GM12864 (cell line): ENCODE results near the gene GNAS.

Experiments
- DNase-seq: peaks from one replicate; pipeline ENCODE4 v3.0.0-alpha.2; 2011; ENCODE audit warnings: low read depth
- H3K4me3 ChIP-seq: 2 replicates; pipeline ENCODE4 v1.5.1; 2011; ENCODE audit warnings: mild to moderate bottlenecking, low read depth, low read length, control low read depth
- TF ChIP-seq, protein P1 (sequence below): IDR thresholded peaks from 2 replicates; pipeline ENCODE4 v1.5.1; 2011; ENCODE audit warnings: low read depth, mild to moderate bottlenecking, moderate library complexity, low read length, control low read depth, inconsistent platforms; ENCODE audit errors: missing control alignments

The GNAS gene

DNA sequence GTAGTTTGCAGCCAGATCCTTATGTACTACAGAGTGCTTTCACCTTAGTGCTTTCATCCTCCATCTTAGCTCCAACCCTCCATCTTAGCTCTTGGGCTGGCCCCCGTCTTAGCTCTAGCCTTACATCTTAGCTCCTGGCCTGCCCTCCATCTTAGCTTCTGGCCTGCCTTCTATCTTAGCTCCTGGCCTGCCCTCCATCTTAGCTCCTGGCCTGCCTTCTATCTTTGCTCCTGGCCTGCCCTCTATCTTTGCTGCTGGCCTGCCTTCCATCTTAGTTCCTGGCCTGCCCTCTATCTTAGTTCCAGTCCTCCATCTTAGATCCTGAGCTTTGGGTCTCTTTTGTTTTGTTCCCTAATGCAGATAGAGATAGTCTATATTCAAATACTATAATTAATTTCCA is 22.0 kb downstream of the GNAS start:
- no peak for DNase-seq
- H3K4me3 ChIP-seq, result no peak overlapping the region
- TF ChIP-seq, protein P1, sequence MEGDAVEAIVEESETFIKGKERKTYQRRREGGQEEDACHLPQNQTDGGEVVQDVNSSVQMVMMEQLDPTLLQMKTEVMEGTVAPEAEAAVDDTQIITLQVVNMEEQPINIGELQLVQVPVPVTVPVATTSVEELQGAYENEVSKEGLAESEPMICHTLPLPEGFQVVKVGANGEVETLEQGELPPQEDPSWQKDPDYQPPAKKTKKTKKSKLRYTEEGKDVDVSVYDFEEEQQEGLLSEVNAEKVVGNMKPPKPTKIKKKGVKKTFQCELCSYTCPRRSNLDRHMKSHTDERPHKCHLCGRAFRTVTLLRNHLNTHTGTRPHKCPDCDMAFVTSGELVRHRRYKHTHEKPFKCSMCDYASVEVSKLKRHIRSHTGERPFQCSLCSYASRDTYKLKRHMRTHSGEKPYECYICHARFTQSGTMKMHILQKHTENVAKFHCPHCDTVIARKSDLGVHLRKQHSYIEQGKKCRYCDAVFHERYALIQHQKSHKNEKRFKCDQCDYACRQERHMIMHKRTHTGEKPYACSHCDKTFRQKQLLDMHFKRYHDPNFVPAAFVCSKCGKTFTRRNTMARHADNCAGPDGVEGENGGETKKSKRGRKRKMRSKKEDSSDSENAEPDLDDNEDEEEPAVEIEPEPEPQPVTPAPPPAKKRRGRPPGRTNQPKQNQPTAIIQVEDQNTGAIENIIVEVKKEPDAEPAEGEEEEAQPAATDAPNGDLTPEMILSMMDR, result no peak

- no peak overlapping the region for H3K4me3 ChIP-seq
- no peak for DNase-seq
- TF ChIP-seq, protein P1, result no peak
These were observed 22.6 kb downstream of the GNAS start for GRCh38 chr20:58875111-58875510.

DNA sequence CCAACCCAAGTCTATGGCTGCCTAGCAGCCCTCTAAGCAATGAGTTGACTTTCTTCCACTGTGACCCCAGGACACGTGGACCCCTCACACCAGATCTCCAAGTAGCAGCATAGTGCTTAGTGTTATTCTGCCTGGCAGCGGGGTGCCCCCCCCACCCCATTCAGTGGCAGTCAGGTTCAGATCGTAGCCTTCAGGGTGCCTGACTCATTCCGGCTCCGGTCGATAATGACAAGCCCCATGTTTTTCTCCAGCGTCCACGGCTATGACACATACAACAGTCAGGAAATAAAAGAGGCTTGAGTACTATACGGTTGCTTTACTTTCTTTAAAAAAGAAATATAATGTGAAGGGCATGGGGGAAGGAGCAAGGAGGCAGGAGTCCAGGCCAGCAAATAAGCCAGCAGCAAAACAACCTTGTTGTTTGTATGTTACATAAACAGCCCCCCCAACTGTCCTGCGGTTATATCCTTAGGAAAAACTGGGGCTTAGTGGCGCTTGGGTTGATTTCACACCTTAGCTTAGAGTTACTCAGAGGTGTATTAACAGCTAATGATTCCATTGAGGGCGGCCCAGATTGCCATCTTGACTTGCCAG is 23.1 kb downstream of the GNAS start:
- H3K4me3 ChIP-seq, result no peak overlapping the region
- TF ChIP-seq, protein P1, result no peak
- no peak for DNase-seq

GRCh38 chr20:58876437-58876836 is 23.9 kb downstream of the GNAS start:
- H3K4me3 ChIP-seq, result no peak overlapping the region
- DNase-seq, result no peak
- TF ChIP-seq, protein P1, result no peak

DNA sequence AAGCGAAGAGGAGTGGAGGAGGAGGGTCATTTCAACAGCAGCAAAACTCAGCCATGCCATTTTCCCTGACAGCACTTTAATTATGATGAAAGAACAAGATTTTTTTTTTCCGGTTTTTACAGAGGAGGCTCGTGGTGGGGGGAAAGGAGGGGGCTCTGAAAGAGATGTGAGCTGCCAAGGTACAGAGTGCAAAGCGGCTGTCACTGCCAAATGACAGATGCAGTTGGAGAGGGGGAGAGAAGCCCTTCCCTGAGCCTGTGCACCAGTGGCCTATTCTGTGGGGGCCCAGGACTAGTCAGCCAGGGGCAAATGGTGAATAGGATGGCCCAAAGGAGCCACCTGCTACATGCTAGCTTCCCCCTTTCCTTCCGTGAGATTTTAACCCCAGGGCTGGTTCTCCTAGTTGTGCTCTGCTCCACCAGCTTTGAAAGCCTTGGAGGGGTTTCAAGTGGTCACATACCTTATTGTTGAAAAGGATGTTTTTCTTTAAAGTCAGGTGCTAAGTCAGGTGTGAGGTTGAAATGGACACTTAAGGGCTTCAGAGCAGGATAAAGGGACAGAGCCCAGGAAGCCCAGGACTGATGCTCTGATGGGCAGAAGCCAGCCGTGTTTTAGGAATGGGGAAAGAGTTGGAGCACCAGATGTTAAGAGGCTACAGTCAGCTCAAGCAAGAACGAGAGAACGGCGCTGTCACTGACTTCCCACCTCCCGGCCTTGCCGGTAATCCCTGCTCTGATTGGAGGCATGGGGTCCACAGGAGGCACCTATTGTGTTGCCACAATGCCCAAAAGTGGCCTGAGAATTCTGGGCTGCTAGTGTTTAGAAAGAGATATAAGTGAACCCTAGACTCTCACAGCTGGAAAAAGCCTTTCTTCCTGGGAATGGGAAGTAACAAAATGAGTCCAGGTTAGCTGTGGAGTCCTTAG is 24.8 kb downstream of the GNAS start:
- TF ChIP-seq, protein P1, result no peak
- DNase-seq, result no peak
- H3K4me3 ChIP-seq, result no peak overlapping the region

DNA sequence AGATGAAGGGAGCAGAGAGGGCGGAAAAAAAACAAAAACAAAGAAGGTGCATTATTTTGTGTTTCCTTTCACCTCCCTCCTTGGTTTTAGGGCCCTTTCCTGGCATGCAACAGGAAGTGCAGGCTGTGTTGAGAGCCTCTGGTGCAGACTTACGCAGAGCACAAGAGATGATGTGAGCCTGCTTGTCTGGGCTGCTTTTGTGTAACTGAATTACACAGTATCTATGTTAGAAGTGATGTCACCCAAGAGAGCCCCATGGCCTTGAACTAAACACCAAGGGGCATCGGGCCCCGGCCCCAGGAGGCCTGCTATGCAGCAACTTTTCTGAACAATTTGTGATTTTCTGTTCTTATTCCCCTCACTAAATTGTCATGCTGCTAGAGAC is 25.5 kb downstream of the GNAS start:
- H3K4me3 ChIP-seq, result no peak overlapping the region
- no peak for DNase-seq
- TF ChIP-seq, protein P1, result no peak

DNA sequence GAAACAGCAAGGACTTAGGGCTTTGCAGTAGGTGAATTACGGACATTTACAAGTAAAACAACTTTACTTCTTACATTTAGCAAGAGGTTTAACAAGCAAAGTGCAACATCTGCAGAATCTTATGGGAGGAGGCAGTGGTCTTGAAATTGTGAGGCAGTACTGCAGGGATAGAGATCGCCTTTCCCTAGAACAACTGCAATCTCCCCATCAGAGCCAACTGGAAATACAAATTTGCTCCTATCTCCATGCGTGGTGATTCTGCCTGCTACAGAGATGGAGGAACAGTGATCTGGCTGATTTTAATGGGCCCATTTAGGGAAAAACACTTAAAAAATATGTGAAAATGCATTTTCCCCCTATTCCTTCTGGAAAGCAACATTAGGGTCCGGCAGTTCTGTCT is 25.9 kb downstream of the GNAS start:
- DNase-seq, result no peak
- H3K4me3 ChIP-seq, result no peak overlapping the region
- TF ChIP-seq, protein P1, result no peak
